Measurements from ENCODE around the gene ZNF492.

DNA sequence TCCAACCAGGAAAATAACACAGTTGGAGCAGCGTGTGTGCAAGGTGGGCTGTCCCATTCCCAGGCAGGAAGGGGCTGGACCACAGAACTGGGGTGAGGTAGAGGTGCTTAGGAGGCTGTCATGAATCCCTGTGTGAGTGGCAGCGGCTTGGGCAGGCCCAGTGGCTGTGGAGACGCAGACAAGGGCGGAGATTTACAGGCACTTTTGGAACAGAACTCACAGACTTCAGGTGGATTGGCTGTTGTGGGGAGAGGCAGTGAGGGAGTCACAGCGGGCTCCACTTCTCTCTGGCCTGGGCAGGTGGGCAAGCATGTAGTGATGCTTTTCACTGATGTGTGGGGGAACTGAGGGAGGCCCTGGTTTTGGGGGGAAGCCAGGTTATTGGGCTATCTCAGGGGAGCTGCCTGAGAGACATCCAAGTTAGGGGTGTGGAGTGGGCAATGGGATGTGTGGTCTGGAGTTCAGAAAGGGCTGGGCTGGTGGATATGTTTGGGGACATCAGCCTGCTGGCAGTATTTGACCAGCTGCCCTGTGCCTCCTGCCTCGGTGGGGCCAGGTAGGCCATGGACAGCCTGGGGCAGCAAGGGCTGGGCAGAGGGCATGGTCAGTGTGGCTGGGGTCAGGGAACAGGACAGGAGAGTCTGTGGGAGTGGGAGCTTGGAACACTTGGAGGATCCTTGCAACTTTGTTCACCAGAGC lies 27.0 kb upstream of the ZNF492 start:
- TF ChIP-seq CTCF (IDR thresholded peaks at IDR 0.05) (no peak), POLR2A (IDR thresholded peaks at IDR 0.05) (no peak)
